K562 (cell line): ENCODE measurements around the gene NUAK1. TPM values are rescaled to one million over a fixed set of nuclear protein-coding genes. Genes with fewer than 3 reads are reported as not detected.

Experiments used
- ATAC-seq: fragments of 200-7000 bp; cut with Tn5 transposase; 3 replicates; pipeline ENCODE4 v1.9.1; 2020; ENCODE audit warnings: moderate library complexity
- BruUV-seq: library from RNA; stranded (reverse); fragments of 400-500 nt; replicated peaks from 2 replicates; lab custom pipeline; 2021; lab: Mats Ljungman, UMichigan
- CTCF ChIA-PET: fragments of 300-600 bp; formaldehyde crosslinking; extraction: SDS; loops from one replicate; lab custom pipeline; 2021; ENCODE audit warnings: low intra/inter-chr PET ratio; lab: Yijun Ruan, JAX
- POLR2A ChIA-PET: fragments of 300-600, 350-650 bp; sonication (Branson Sonifier 250); formaldehyde crosslinking; extraction: SDS; loops from one replicate; lab custom pipeline; 2021; ENCODE audit warnings: antibody characterized with exemption, inconsistent platforms; lab: Yijun Ruan, JAX
- DNase-seq, 4 experiments: peaks; one replicate each; pipeline versions ENCODE4 v3.0.0 to v3.0.0-alpha.2; 2011 to 2018; ENCODE audit warnings: low spot score in 3 of 4, mixed read lengths in 3 of 4; ENCODE audit errors: extremely low read depth in 1 of 4
- FAIRE-seq: peaks from 2 replicates; lab custom pipeline; 2011; peaks lifted over from hg19 to GRCh38; lab: Jason Lieb, UNC
- H2AFZ ChIP-seq: 2 replicates; pipeline ENCODE4 v1.6.0; 2011; ENCODE audit warnings: low read depth, low read length, control low read depth, inconsistent platforms
- H3K27ac ChIP-seq: fragments of 200-600 bp; 3 replicates; pipeline ENCODE4 v1.8.0; 2011; ENCODE audit warnings: low read depth, mild to moderate bottlenecking, control low read depth, inconsistent platforms, low read length, moderate library complexity, mixed read lengths; ENCODE audit errors: extremely low read depth
- H3K27me3 ChIP-seq, 2 experiments: fragments of 300-600 bp in 1 of 2; 2 replicates in 1 of 2; 3 replicates in 1 of 2; pipeline versions ENCODE4 v1.6.0 to v1.8.0; 2011; ENCODE audit warnings: inconsistent platforms in 2 of 2, low read length in 2 of 2, mild to moderate bottlenecking in 1 of 2, mixed read lengths in 1 of 2, moderate library complexity in 1 of 2; ENCODE audit not compliant: control insufficient read depth in 2 of 2, insufficient read depth in 2 of 2
- H3K36me3 ChIP-seq: fragments of 300-600 bp; 3 replicates; pipeline ENCODE4 v1.8.0; 2011; ENCODE audit warnings: mild to moderate bottlenecking, low read length, inconsistent platforms; ENCODE audit not compliant: control insufficient read depth, insufficient read depth
- H3K4me1 ChIP-seq, 2 experiments: fragments of 200-600 bp in 1 of 2; replicated peaks in 1 of 2; 2 replicates in 1 of 2; 3 replicates in 1 of 2; pipeline versions ENCODE4 v1.5.1 to v1.8.0; 2011; ENCODE audit warnings: inconsistent platforms in 2 of 2, low read length in 2 of 2, mild to moderate bottlenecking in 1 of 2, mixed read lengths in 1 of 2, moderate library complexity in 1 of 2; ENCODE audit not compliant: control insufficient read depth in 2 of 2, insufficient read depth in 2 of 2
- H3K4me2 ChIP-seq: 2 replicates; pipeline ENCODE4 v1.6.1; 2011; ENCODE audit warnings: low read length, control low read depth, inconsistent platforms, mixed read lengths; ENCODE audit not compliant: insufficient read depth
- H3K4me3 ChIP-seq: fragments of 200-600 bp; sonication (generic), shearing (Covaris generic); 2 replicates; pipeline ENCODE4 v1.5.1; 2016; ENCODE audit warnings: control low read depth, inconsistent platforms
- H3K79me2 ChIP-seq: fragments of 200-600 bp; 3 replicates; pipeline ENCODE4 v1.8.0; 2011; ENCODE audit warnings: low read length, inconsistent platforms; ENCODE audit not compliant: control insufficient read depth, insufficient read depth
- H3K9ac ChIP-seq, 2 experiments: 2 replicates each; pipeline versions ENCODE4 v1.6.0 to v1.6.1; 2011; ENCODE audit warnings: low read depth in 2 of 2, low read length in 2 of 2, control low read depth in 1 of 2, inconsistent platforms in 1 of 2, mild to moderate bottlenecking in 1 of 2, mixed read lengths in 1 of 2; ENCODE audit not compliant: insufficient read depth in 1 of 2
- H3K9me1 ChIP-seq: one replicate; pipeline ENCODE4 v1.6.0; 2011; ENCODE audit warnings: inconsistent platforms, mild to moderate bottlenecking, low read length, moderate library complexity; ENCODE audit not compliant: control insufficient read depth, insufficient read depth
- H3K9me3 ChIP-seq: replicated peaks from 2 replicates; pipeline ENCODE4 v1.5.1; 2011; ENCODE audit warnings: low read depth, low read length, inconsistent platforms; ENCODE audit not compliant: control insufficient read depth, insufficient read depth
- H4K20me1 ChIP-seq: replicated peaks from 2 replicates; pipeline ENCODE4 v1.6.1; 2011; ENCODE audit warnings: low read length, inconsistent platforms, mixed read lengths; ENCODE audit not compliant: control insufficient read depth, insufficient read depth
- CBFB ChIP-seq: sonication (generic); formaldehyde crosslinking; IDR thresholded peaks from 2 replicates; pipeline ENCODE4 v1.4.0; 2020; ENCODE audit warnings: mild to moderate bottlenecking, missing genetic modification reagents
- EGR1 ChIP-seq: fragments of 450-650 bp; conservative IDR thresholded peaks from 2 replicates; pipeline ENCODE4 v1.6.1; 2017; ENCODE audit warnings: mild to moderate bottlenecking
- ZNF431 ChIP-seq: sonication (generic); formaldehyde crosslinking; IDR thresholded peaks from 2 replicates; pipeline ENCODE4 v1.8.0; 2022; ENCODE audit warnings: mild to moderate bottlenecking, missing genetic modification reagents
- WGBS: fragments of 100-300 bp; shearing (Covaris generic); methylation state at CpG from one replicate; pipeline ENCODE4 v1.1.6; 2016; ENCODE audit warnings: low coverage, mixed read lengths; ENCODE audit not compliant: insufficient coverage; ENCODE audit errors: missing lambda C conversion rate; 5-methylcytosine and 5-hydroxymethylcytosine counted together
- in situ Hi-C: fragments of 300-500 bp; cut with MboI; formaldehyde crosslinking; loops from 4 replicates; pipeline ENCODE4 v1.15.0; 2018; ENCODE audit warnings: inconsistent platforms, mixed read lengths
- intact Hi-C: fragments of 100-400 bp; cut with micrococcal nuclease; formaldehyde crosslinking; loops from 2 replicates; pipeline ENCODE4 v1.14.2; 2022
- polyA plus RNA-seq, 8 experiments: library from polyadenylated mRNA; depleted of rRNA in 4 of 8; stranded (reverse) in 5 of 8; unstranded in 3 of 8; fragments of >200 nt; fragmentation: Nextera tagmentation in 2 of 8; fragmentation: Illumina TruSeq in 1 of 8; extraction: Ambion mirVana in 2 of 8; extraction: Trizol in 1 of 8; gene quantifications; 2 replicates each; pipeline versions ENCODE4 v1.2.1 to v1.2.3, GENCODE V29; 2011 to 2014; ENCODE audit warnings: inconsistent platforms in 1 of 8, missing spikeins in 1 of 8
- total RNA-seq, 7 experiments: library from RNA; depleted of rRNA in 6 of 7; stranded (reverse); fragments of >200 nt in 6 of 7; fragmentation: Illumina TruSeq in 2 of 7; extraction: Trizol in 2 of 7; gene quantifications; 2 replicates each; pipeline versions ENCODE4 v1.2.1 to v1.2.3, GENCODE V29; 2011 to 2021; ENCODE audit warnings: low replicate concordance in 1 of 7
- TF ChIP-seq, protein P1 (sequence below): fragments of 450-650 bp; formaldehyde crosslinking; IDR thresholded peaks from 2 replicates; pipeline ENCODE4 v1.4.0; 2020; ENCODE audit warnings: mild to moderate bottlenecking, moderate library complexity

Gene NUAK1
- total and polyA plus RNA-seq, 9 of the 15 experiments (the other 6 are each of a cell fraction or from before 2014, with no cell fraction given), result 0.02 TPM; not detected in 8

DNA sequence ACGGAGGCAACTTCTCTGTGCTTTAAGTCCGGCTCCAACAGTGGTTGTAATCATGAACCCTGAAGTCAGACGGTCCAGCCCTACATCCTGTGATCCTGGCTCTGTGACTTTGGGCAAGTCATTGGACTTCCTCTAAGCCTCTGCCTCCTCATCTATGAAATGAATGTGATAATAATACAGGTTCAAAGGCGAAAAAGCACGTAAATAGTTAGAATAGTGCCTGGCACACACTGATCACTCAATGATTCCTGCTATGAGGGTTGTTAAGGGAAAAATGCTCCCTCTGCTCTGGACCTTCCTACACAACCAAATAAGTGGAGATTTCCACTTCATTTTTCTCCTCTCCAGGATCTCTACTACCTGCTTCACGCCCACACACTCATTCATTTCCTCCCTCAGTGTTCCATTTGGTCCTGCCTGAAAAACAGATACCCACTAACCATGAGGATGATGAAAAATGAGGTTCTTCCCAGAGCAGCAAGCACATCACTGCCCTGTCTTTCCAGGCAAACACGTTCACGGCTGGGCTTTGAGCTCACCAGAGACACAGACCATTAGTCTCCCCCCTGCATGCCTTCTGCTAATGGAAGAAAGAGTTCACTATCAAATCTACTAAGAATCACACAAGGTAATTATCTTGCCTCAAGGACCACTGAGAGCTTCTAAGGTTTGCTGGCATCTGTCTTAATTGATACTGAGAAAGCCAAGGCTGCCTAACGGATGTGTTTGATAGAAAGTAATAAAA lies 13.2 kb downstream of the NUAK1 start:
- no peak overlapping the region for H3K9ac ChIP-seq
- FAIRE-seq (no peak), DNase-seq (no peak), ATAC-seq (no peak)
- no peak overlapping the region for H2AFZ ChIP-seq
- H3K27me3 ChIP-seq, result peaks cover 8 to 35% of the 10 kb centered on the region in 2 experiments; a peak in 3 of 5 replicates
- intact Hi-C loops (no loop called here), in situ Hi-C loops (no loop called here)
- no peak overlapping the region for H3K4me3 ChIP-seq
- ChIA-PET CTCF (no interaction called here), POLR2A (no interaction called here)
- H3K4me2 ChIP-seq, result no peak overlapping the region
- H3K27ac ChIP-seq, result no peak overlapping the region
- H3K79me2 ChIP-seq, result no peaks in the 10 kb centered on the region
- no peaks in the 10 kb centered on the region for H4K20me1 ChIP-seq
- WGBS, result 4% methylated on average over 9 of the region's 9 CpGs
- H3K9me3 ChIP-seq, result no peaks in the 10 kb centered on the region
- BruUV-seq, result no TSS peak
- no peaks in the 10 kb centered on the region for H3K4me1 ChIP-seq
- TF ChIP-seq EGR1 (no peak), ZNF431 (CRISPR knock-in tag) (no peak), CBFB (CRISPR knock-in tag) (no peak)
- TF ChIP-seq, protein P1, sequence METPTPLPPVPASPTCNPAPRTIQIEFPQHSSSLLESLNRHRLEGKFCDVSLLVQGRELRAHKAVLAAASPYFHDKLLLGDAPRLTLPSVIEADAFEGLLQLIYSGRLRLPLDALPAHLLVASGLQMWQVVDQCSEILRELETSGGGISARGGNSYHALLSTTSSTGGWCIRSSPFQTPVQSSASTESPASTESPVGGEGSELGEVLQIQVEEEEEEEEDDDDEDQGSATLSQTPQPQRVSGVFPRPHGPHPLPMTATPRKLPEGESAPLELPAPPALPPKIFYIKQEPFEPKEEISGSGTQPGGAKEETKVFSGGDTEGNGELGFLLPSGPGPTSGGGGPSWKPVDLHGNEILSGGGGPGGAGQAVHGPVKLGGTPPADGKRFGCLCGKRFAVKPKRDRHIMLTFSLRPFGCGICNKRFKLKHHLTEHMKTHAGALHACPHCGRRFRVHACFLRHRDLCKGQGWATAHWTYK (CRISPR knock-in tag), result no peak
- peaks cover 2% of the 10 kb centered on the region for H3K9me1 ChIP-seq
- H3K36me3 ChIP-seq, result no peaks in the 10 kb centered on the region
